K562 (cell line): ENCODE data around the gene ONECUT1. TPM values are rescaled to one million over a fixed set of nuclear protein-coding genes. Genes with fewer than 3 reads are reported as not detected.

Source experiments
- ATAC-seq: fragments of 200-7000 bp; cut with Tn5 transposase; 3 replicates; pipeline ENCODE4 v1.9.1; 2020; ENCODE audit warnings: moderate library complexity
- BruUV-seq: library from RNA; stranded (reverse); fragments of 400-500 nt; replicated peaks from 2 replicates; lab custom pipeline; 2021; lab: Mats Ljungman, UMichigan
- CTCF ChIA-PET: fragments of 300-600 bp; formaldehyde crosslinking; extraction: SDS; loops from one replicate; lab custom pipeline; 2021; ENCODE audit warnings: low intra/inter-chr PET ratio; lab: Yijun Ruan, JAX
- POLR2A ChIA-PET: fragments of 300-600, 350-650 bp; sonication (Branson Sonifier 250); formaldehyde crosslinking; extraction: SDS; loops from one replicate; lab custom pipeline; 2021; ENCODE audit warnings: antibody characterized with exemption, inconsistent platforms; lab: Yijun Ruan, JAX
- DNase-seq, 4 experiments: peaks; one replicate each; pipeline versions ENCODE4 v3.0.0 to v3.0.0-alpha.2; 2011 to 2018; ENCODE audit warnings: low spot score in 3 of 4, mixed read lengths in 3 of 4; ENCODE audit errors: extremely low read depth in 1 of 4
- FAIRE-seq: peaks from 2 replicates; lab custom pipeline; 2011; peaks lifted over from hg19 to GRCh38; lab: Jason Lieb, UNC
- H2AFZ ChIP-seq: 2 replicates; pipeline ENCODE4 v1.6.0; 2011; ENCODE audit warnings: low read depth, low read length, control low read depth, inconsistent platforms
- H3K27ac ChIP-seq: fragments of 200-600 bp; 3 replicates; pipeline ENCODE4 v1.8.0; 2011; ENCODE audit warnings: low read depth, mild to moderate bottlenecking, control low read depth, inconsistent platforms, low read length, moderate library complexity, mixed read lengths; ENCODE audit errors: extremely low read depth
- H3K27me3 ChIP-seq, 2 experiments: fragments of 300-600 bp in 1 of 2; 2 replicates in 1 of 2; 3 replicates in 1 of 2; pipeline versions ENCODE4 v1.6.0 to v1.8.0; 2011; ENCODE audit warnings: inconsistent platforms in 2 of 2, low read length in 2 of 2, mild to moderate bottlenecking in 1 of 2, mixed read lengths in 1 of 2, moderate library complexity in 1 of 2; ENCODE audit not compliant: control insufficient read depth in 2 of 2, insufficient read depth in 2 of 2
- H3K36me3 ChIP-seq: fragments of 300-600 bp; 3 replicates; pipeline ENCODE4 v1.8.0; 2011; ENCODE audit warnings: mild to moderate bottlenecking, low read length, inconsistent platforms; ENCODE audit not compliant: control insufficient read depth, insufficient read depth
- H3K4me1 ChIP-seq, 2 experiments: fragments of 200-600 bp in 1 of 2; replicated peaks in 1 of 2; 2 replicates in 1 of 2; 3 replicates in 1 of 2; pipeline versions ENCODE4 v1.5.1 to v1.8.0; 2011; ENCODE audit warnings: inconsistent platforms in 2 of 2, low read length in 2 of 2, mild to moderate bottlenecking in 1 of 2, mixed read lengths in 1 of 2, moderate library complexity in 1 of 2; ENCODE audit not compliant: control insufficient read depth in 2 of 2, insufficient read depth in 2 of 2
- H3K4me2 ChIP-seq: 2 replicates; pipeline ENCODE4 v1.6.1; 2011; ENCODE audit warnings: low read length, control low read depth, inconsistent platforms, mixed read lengths; ENCODE audit not compliant: insufficient read depth
- H3K4me3 ChIP-seq: fragments of 200-600 bp; sonication (generic), shearing (Covaris generic); 2 replicates; pipeline ENCODE4 v1.5.1; 2016; ENCODE audit warnings: control low read depth, inconsistent platforms
- H3K79me2 ChIP-seq: fragments of 200-600 bp; 3 replicates; pipeline ENCODE4 v1.8.0; 2011; ENCODE audit warnings: low read length, inconsistent platforms; ENCODE audit not compliant: control insufficient read depth, insufficient read depth
- H3K9ac ChIP-seq, 2 experiments: 2 replicates each; pipeline versions ENCODE4 v1.6.0 to v1.6.1; 2011; ENCODE audit warnings: low read depth in 2 of 2, low read length in 2 of 2, control low read depth in 1 of 2, inconsistent platforms in 1 of 2, mild to moderate bottlenecking in 1 of 2, mixed read lengths in 1 of 2; ENCODE audit not compliant: insufficient read depth in 1 of 2
- H3K9me1 ChIP-seq: one replicate; pipeline ENCODE4 v1.6.0; 2011; ENCODE audit warnings: inconsistent platforms, mild to moderate bottlenecking, low read length, moderate library complexity; ENCODE audit not compliant: control insufficient read depth, insufficient read depth
- H3K9me3 ChIP-seq: replicated peaks from 2 replicates; pipeline ENCODE4 v1.5.1; 2011; ENCODE audit warnings: low read depth, low read length, inconsistent platforms; ENCODE audit not compliant: control insufficient read depth, insufficient read depth
- H4K20me1 ChIP-seq: replicated peaks from 2 replicates; pipeline ENCODE4 v1.6.1; 2011; ENCODE audit warnings: low read length, inconsistent platforms, mixed read lengths; ENCODE audit not compliant: control insufficient read depth, insufficient read depth
- BRCA1 ChIP-seq, 2 experiments: fragments of 450-650 bp in 1 of 2; sonication (generic) in 1 of 2; formaldehyde crosslinking in 1 of 2; IDR thresholded peaks; 2 replicates each; pipeline versions ENCODE4 v1.5.0 to v1.6.1; 2017 to 2020; ENCODE audit warnings: mild to moderate bottlenecking in 1 of 2, missing genetic modification reagents in 1 of 2
- DACH1 ChIP-seq: fragments of 450-650 bp; IDR thresholded peaks from 2 replicates; pipeline ENCODE4 v1.6.1; 2018; ENCODE audit not compliant: partially characterized antibody
- IFI16 ChIP-seq: fragments of 250-450 bp; sonication (Bioruptor Pico); IDR thresholded peaks from 2 replicates; pipeline ENCODE4 v2.1.2; 2022; ENCODE audit warnings: mild to moderate bottlenecking, inconsistent platforms
- NUFIP1 ChIP-seq: fragments of 450-650 bp; IDR thresholded peaks from 2 replicates; pipeline ENCODE4 v1.6.1; 2018; ENCODE audit not compliant: partially characterized antibody
- OTX1 ChIP-seq: fragments of 450-650 bp; formaldehyde crosslinking; IDR thresholded peaks from 2 replicates; pipeline ENCODE4 v1.4.0; 2022; ENCODE audit warnings: mild to moderate bottlenecking
- SP1 ChIP-seq: sonication (generic); formaldehyde crosslinking; IDR thresholded peaks from 2 replicates; pipeline ENCODE4 v1.8.1; 2022; ENCODE audit warnings: mild to moderate bottlenecking, missing genetic modification reagents
- XRCC5 ChIP-seq: fragments of 200-400 bp; formaldehyde crosslinking; IDR thresholded peaks from 2 replicates; pipeline ENCODE4 v1.6.1; 2017; ENCODE audit warnings: low read depth, mild to moderate bottlenecking, low read length
- ZBTB8A ChIP-seq: fragments of 450-650 bp; IDR thresholded peaks from 2 replicates; pipeline ENCODE4 v1.6.1; 2018; ENCODE audit warnings: mild to moderate bottlenecking, moderate library complexity; ENCODE audit not compliant: partially characterized antibody
- WGBS: fragments of 100-300 bp; shearing (Covaris generic); methylation state at CpG from one replicate; pipeline ENCODE4 v1.1.6; 2016; ENCODE audit warnings: low coverage, mixed read lengths; ENCODE audit not compliant: insufficient coverage; ENCODE audit errors: missing lambda C conversion rate; 5-methylcytosine and 5-hydroxymethylcytosine counted together
- in situ Hi-C: fragments of 300-500 bp; cut with MboI; formaldehyde crosslinking; loops from 4 replicates; pipeline ENCODE4 v1.15.0; 2018; ENCODE audit warnings: inconsistent platforms, mixed read lengths
- intact Hi-C: fragments of 100-400 bp; cut with micrococcal nuclease; formaldehyde crosslinking; loops from 2 replicates; pipeline ENCODE4 v1.14.2; 2022
- polyA plus RNA-seq, 8 experiments: library from polyadenylated mRNA; depleted of rRNA in 4 of 8; stranded (reverse) in 5 of 8; unstranded in 3 of 8; fragments of >200 nt; fragmentation: Nextera tagmentation in 2 of 8; fragmentation: Illumina TruSeq in 1 of 8; extraction: Ambion mirVana in 2 of 8; extraction: Trizol in 1 of 8; gene quantifications; 2 replicates each; pipeline versions ENCODE4 v1.2.1 to v1.2.3, GENCODE V29; 2011 to 2014; ENCODE audit warnings: inconsistent platforms in 1 of 8, missing spikeins in 1 of 8
- total RNA-seq, 7 experiments: library from RNA; depleted of rRNA in 6 of 7; stranded (reverse); fragments of >200 nt in 6 of 7; fragmentation: Illumina TruSeq in 2 of 7; extraction: Trizol in 2 of 7; gene quantifications; 2 replicates each; pipeline versions ENCODE4 v1.2.1 to v1.2.3, GENCODE V29; 2011 to 2021; ENCODE audit warnings: low replicate concordance in 1 of 7
- TF ChIP-seq, protein P1 (sequence below), 2 experiments: fragments of 450-650 bp in 1 of 2; sonication (generic) in 1 of 2; formaldehyde crosslinking in 1 of 2; IDR thresholded peaks; 2 replicates each; pipeline versions ENCODE4 v1.7.1 to v1.9.0; 2016 to 2022; ENCODE audit warnings: inconsistent platforms in 1 of 2, mild to moderate bottlenecking in 1 of 2, missing genetic modification reagents in 1 of 2

Gene ONECUT1
- total and polyA plus RNA-seq, 9 of the 15 experiments (the other 6 are each of a cell fraction or from before 2014, with no cell fraction given), result not detected

- no peaks in the 10 kb centered on the region; a peak in 1 of 5 replicates for H3K27me3 ChIP-seq
- POLR2A ChIA-PET, result interaction anchor here (0.5 kb wide), 1 partner anchor 16 kb away, joined by 3 read pairs; no protein-coding TSS in a partner anchor
- in situ Hi-C loops, result no loop called here
- H3K36me3 ChIP-seq, result no peaks in the 10 kb centered on the region
- WGBS, result 0% methylated on average over 5 of the region's 5 CpGs
- no peak overlapping the region for H3K4me2 ChIP-seq
- no peaks in the 10 kb centered on the region for H3K9me3 ChIP-seq
- TF ChIP-seq SP1 (CRISPR knock-in tag) (no peak), IFI16 (no peak), ZBTB8A (no peak), DACH1 (no peak), BRCA1 (IDR thresholded peaks at IDR 0.05) (no peak), BRCA1 (CRISPR knock-in tag; IDR thresholded peaks at IDR 0.05) (no peak), NUFIP1 (no peak), OTX1 (CRISPR knock-in tag) (no peak), XRCC5 (no peak)
- TF ChIP-seq, protein P1, sequence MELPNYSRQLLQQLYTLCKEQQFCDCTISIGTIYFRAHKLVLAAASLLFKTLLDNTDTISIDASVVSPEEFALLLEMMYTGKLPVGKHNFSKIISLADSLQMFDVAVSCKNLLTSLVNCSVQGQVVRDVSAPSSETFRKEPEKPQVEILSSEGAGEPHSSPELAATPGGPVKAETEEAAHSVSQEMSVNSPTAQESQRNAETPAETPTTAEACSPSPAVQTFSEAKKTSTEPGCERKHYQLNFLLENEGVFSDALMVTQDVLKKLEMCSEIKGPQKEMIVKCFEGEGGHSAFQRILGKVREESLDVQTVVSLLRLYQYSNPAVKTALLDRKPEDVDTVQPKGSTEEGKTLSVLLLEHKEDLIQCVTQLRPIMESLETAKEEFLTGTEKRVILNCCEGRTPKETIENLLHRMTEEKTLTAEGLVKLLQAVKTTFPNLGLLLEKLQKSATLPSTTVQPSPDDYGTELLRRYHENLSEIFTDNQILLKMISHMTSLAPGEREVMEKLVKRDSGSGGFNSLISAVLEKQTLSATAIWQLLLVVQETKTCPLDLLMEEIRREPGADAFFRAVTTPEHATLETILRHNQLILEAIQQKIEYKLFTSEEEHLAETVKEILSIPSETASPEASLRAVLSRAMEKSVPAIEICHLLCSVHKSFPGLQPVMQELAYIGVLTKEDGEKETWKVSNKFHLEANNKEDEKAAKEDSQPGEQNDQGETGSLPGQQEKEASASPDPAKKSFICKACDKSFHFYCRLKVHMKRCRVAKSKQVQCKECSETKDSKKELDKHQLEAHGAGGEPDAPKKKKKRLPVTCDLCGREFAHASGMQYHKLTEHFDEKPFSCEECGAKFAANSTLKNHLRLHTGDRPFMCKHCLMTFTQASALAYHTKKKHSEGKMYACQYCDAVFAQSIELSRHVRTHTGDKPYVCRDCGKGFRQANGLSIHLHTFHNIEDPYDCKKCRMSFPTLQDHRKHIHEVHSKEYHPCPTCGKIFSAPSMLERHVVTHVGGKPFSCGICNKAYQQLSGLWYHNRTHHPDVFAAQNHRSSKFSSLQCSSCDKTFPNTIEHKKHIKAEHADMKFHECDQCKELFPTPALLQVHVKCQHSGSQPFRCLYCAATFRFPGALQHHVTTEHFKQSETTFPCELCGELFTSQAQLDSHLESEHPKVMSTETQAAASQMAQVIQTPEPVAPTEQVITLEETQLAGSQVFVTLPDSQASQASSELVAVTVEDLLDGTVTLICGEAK (IDR thresholded peaks at IDR 0.05), result no peak
- TF ChIP-seq, protein P1 (CRISPR knock-in tag; IDR thresholded peaks at IDR 0.05), result no peak
- ATAC-seq (no peak), FAIRE-seq (no peak), DNase-seq (no peak)
- no peaks in the 10 kb centered on the region for H3K79me2 ChIP-seq
- CTCF ChIA-PET, result no interaction called here
- no peaks in the 10 kb centered on the region for H3K9me1 ChIP-seq
- H4K20me1 ChIP-seq, result no peaks in the 10 kb centered on the region
- intact Hi-C loops, result no loop called here
- BruUV-seq, result no TSS peak
- no peak overlapping the region for H3K27ac ChIP-seq
- no peaks in the 10 kb centered on the region for H3K4me1 ChIP-seq
- H2AFZ ChIP-seq, result no peak overlapping the region
- no peak overlapping the region for H3K9ac ChIP-seq
- H3K4me3 ChIP-seq, result no peak overlapping the region
Observed at GRCh38 chr15:52764731-52765130, 25.4 kb downstream of the ONECUT1 start.
